HEK293 (cell line): ENCODE measurements around the gene DCAF6.

Experiments
- CTCF ChIA-PET: fragments of 350-600 bp; formaldehyde crosslinking; extraction: SDS; loops from one replicate; lab custom pipeline; 2021; ENCODE audit warnings: antibody characterized with exemption; lab: Yijun Ruan, JAX
- POLR2A ChIA-PET: fragments of 300-600 bp; formaldehyde crosslinking; extraction: SDS; loops from one replicate; lab custom pipeline; 2020; ENCODE audit warnings: antibody characterized with exemption, inconsistent platforms; lab: Yijun Ruan, JAX
- H3K27ac ChIP-seq: fragments of 200-500 bp; sonication (Bioruptor generic); 2 replicates; pipeline ENCODE4 v1.5.1; 2014; ENCODE audit warnings: low read depth, low read length, control low read depth, inconsistent platforms; ENCODE audit errors: extremely low read depth
- H3K36me3 ChIP-seq, 2 experiments: fragments of 200-500 bp in 1 of 2; sonication (Bioruptor generic) in 1 of 2; 1 replicate in 1 of 2; 2 replicates in 1 of 2; pipeline ENCODE4 v1.5.1; 2014 to 2017; ENCODE audit warnings: inconsistent platforms in 2 of 2, low read length in 2 of 2; ENCODE audit not compliant: control insufficient read depth in 2 of 2, insufficient read depth in 1 of 2
- H3K4me1 ChIP-seq: fragments of 200-500 bp; sonication (Bioruptor generic); 2 replicates; pipeline ENCODE4 v1.5.1; 2014; ENCODE audit warnings: mild to moderate bottlenecking, low read length, inconsistent platforms; ENCODE audit not compliant: control insufficient read depth, insufficient read depth
- H3K4me3 ChIP-seq: 2 replicates; pipeline ENCODE4 v1.5.1; 2011; ENCODE audit warnings: low read depth, mild to moderate bottlenecking, control low read depth, low read length, moderate library complexity
- H3K9me3 ChIP-seq: fragments of 200-500 bp; sonication (Bioruptor generic); 2 replicates; pipeline ENCODE4 v1.5.1; 2014; ENCODE audit warnings: low read depth, low read length, inconsistent platforms; ENCODE audit not compliant: control insufficient read depth, insufficient read depth
- EGR2 ChIP-seq: fragments of 450-650 bp; formaldehyde crosslinking; IDR thresholded peaks from 2 replicates; pipeline ENCODE4 v1.5.1; 2016; ENCODE audit warnings: low read depth, missing biosample characterization, missing genetic modification characterization
- GLI4 ChIP-seq: fragments of 450-650 bp; formaldehyde crosslinking; IDR thresholded peaks from 2 replicates; pipeline ENCODE4 v1.5.1; 2016; ENCODE audit warnings: missing biosample characterization, missing genetic modification characterization
- MZF1 ChIP-seq: fragments of 450-650 bp; formaldehyde crosslinking; IDR thresholded peaks from 2 replicates; pipeline ENCODE4 v1.5.1; 2017; ENCODE audit warnings: missing biosample characterization, missing genetic modification characterization, borderline replicate concordance
- OSR2 ChIP-seq: fragments of 450-650 bp; formaldehyde crosslinking; IDR thresholded peaks from 2 replicates; pipeline ENCODE4 v1.5.1; 2016; ENCODE audit warnings: missing biosample characterization, missing genetic modification characterization
- PRDM10 ChIP-seq: fragments of 450-650 bp; formaldehyde crosslinking; IDR thresholded peaks from 2 replicates; pipeline ENCODE4 v1.5.1; 2016; ENCODE audit warnings: missing biosample characterization, missing genetic modification characterization
- PRDM2 ChIP-seq: fragments of 450-650 bp; formaldehyde crosslinking; IDR thresholded peaks from 2 replicates; pipeline ENCODE4 v1.5.1; 2016; ENCODE audit warnings: missing biosample characterization, missing genetic modification characterization, borderline replicate concordance
- ZNF146 ChIP-seq: fragments of 450-650 bp; formaldehyde crosslinking; IDR thresholded peaks from 2 replicates; pipeline ENCODE4 v1.5.1; 2016; ENCODE audit warnings: missing biosample characterization, missing genetic modification characterization
- ZNF184 ChIP-seq: fragments of 450-650 bp; IDR thresholded peaks from 2 replicates; pipeline ENCODE4 v1.5.1; 2018; ENCODE audit warnings: missing biosample characterization, mild to moderate bottlenecking, missing genetic modification characterization
- ZNF19 ChIP-seq: fragments of 450-650 bp; formaldehyde crosslinking; IDR thresholded peaks from 2 replicates; pipeline ENCODE4; 2016; ENCODE audit warnings: missing biosample characterization, missing genetic modification characterization, low read depth
- ZNF214 ChIP-seq: fragments of 450-650 bp; formaldehyde crosslinking; IDR thresholded peaks from 2 replicates; pipeline ENCODE4 v1.5.1; 2017; ENCODE audit warnings: missing biosample characterization, mild to moderate bottlenecking, missing genetic modification characterization, borderline replicate concordance
- ZNF24 ChIP-seq: fragments of 450-650 bp; formaldehyde crosslinking; IDR thresholded peaks from 2 replicates; pipeline ENCODE4 v1.5.1; 2016; ENCODE audit warnings: missing biosample characterization, missing genetic modification characterization
- ZNF350 ChIP-seq: fragments of 450-650 bp; formaldehyde crosslinking; IDR thresholded peaks from 2 replicates; pipeline ENCODE4 v1.5.0; 2017; ENCODE audit warnings: missing biosample characterization, mild to moderate bottlenecking, missing genetic modification characterization
- ZNF404 ChIP-seq: fragments of 450-650 bp; formaldehyde crosslinking; IDR thresholded peaks from 2 replicates; pipeline ENCODE4 v1.5.1; 2017; ENCODE audit warnings: missing biosample characterization, missing genetic modification characterization
- ZNF529 ChIP-seq: fragments of 450-650 bp; formaldehyde crosslinking; IDR thresholded peaks from 2 replicates; pipeline ENCODE4 v1.5.1; 2017; ENCODE audit warnings: missing genetic modification characterization, missing biosample characterization; ENCODE audit not compliant: insufficient replicate concordance
- ZNF549 ChIP-seq: fragments of 450-650 bp; IDR thresholded peaks from 2 replicates; pipeline ENCODE4 v1.5.1; 2018; ENCODE audit warnings: missing biosample characterization, missing genetic modification characterization, mild to moderate bottlenecking, inconsistent platforms, moderate library complexity
- ZNF610 ChIP-seq: fragments of 450-650 bp; formaldehyde crosslinking; IDR thresholded peaks from 2 replicates; pipeline ENCODE4 v1.5.1; 2016; ENCODE audit warnings: missing biosample characterization, missing genetic modification characterization, borderline replicate concordance
- ZNF791 ChIP-seq: fragments of 450-650 bp; formaldehyde crosslinking; IDR thresholded peaks from 2 replicates; pipeline ENCODE4 v1.5.1; 2016; ENCODE audit warnings: missing biosample characterization, missing genetic modification characterization
- ZNF837 ChIP-seq: fragments of 450-650 bp; formaldehyde crosslinking; IDR thresholded peaks from 2 replicates; pipeline ENCODE4 v1.5.1; 2016; ENCODE audit warnings: missing biosample characterization, missing genetic modification characterization
- TF ChIP-seq, protein P1 (sequence below): fragments of 450-650 bp; formaldehyde crosslinking; IDR thresholded peaks from 2 replicates; pipeline ENCODE4 v1.5.1; 2016; ENCODE audit warnings: missing biosample characterization, missing genetic modification characterization

The DCAF6 gene

GRCh38 chr1:167935216-167936067 lies 1.0 kb upstream of the DCAF6 start (continued):
- TF ChIP-seq ZNF19 (tag by site-specific recombination) (no peak), OSR2 (0 out of 2 replicates have a peak, but pooled peaks have one; percentile 12), ZNF404 (tag by site-specific recombination) (no peak), ZNF791 (tag by site-specific recombination) (no peak), ZNF549 (tag by site-specific recombination) (no peak), ZNF146 (0 out of 2 replicates have a peak, but pooled peaks have one; percentile 14), EGR2 (peak; percentile 90), ZNF24 (tag by site-specific recombination) (0 out of 2 replicates have a peak, but pooled peaks have one; percentile 20), PRDM2 (tag by site-specific recombination) (no peak), MZF1 (tag by site-specific recombination) (peak; percentile 73; the same call in 1 of the 2 replicates), ZNF610 (tag by site-specific recombination) (peak; percentile 41; the same call in 1 of the 2 replicates), ZNF214 (no peak), ZNF837 (tag by site-specific recombination) (peak; percentile 63; the same call in 1 of the 2 replicates), ZNF184 (tag by site-specific recombination) (no peak), ZNF350 (tag by site-specific recombination) (no peak)
- TF ChIP-seq, protein P1, sequence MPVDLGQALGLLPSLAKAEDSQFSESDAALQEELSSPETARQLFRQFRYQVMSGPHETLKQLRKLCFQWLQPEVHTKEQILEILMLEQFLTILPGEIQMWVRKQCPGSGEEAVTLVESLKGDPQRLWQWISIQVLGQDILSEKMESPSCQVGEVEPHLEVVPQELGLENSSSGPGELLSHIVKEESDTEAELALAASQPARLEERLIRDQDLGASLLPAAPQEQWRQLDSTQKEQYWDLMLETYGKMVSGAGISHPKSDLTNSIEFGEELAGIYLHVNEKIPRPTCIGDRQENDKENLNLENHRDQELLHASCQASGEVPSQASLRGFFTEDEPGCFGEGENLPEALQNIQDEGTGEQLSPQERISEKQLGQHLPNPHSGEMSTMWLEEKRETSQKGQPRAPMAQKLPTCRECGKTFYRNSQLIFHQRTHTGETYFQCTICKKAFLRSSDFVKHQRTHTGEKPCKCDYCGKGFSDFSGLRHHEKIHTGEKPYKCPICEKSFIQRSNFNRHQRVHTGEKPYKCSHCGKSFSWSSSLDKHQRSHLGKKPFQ, result peak; percentile 11; the same call in 1 of the 2 replicates

- Histone ChIP-seq H3K27ac (peak within 1 kb of the TSS; percentile 88), H3K4me1 (no peaks in the 10 kb centered on the region; the same call in 1 of the 2 replicates), H3K9me3 (no peaks in the 10 kb centered on the region), H3K36me3 (no peaks in the 10 kb centered on the region), H3K4me3 (peak within 1 kb of the TSS; percentile 92)
- ChIA-PET POLR2A (interaction anchor here (0.6 to 3.4 kb wide), 8 partner anchors 10 to 481 kb away, joined by 3 to 37 read pairs (median 8); partner anchors contain the start of gene ADCY10), CTCF (interaction anchor here (0.6 to 2.3 kb wide), 4 partner anchors 13 to 145 kb away, joined by 3 to 10 read pairs (median 4); no protein-coding TSS in a partner anchor)
- no peak for TF ChIP-seq GLI4 (tag by site-specific recombination)
- TF ChIP-seq ZNF529 (tag by site-specific recombination), result no peak
- peak; percentile 89 for TF ChIP-seq PRDM10
Observed at GRCh38 chr1:167936930-167937708, 636 bp downstream of the DCAF6 start, which contains the start of gene MPC2. TSS of gene MPC2 (minus strand) at chr1:167937072. CDS start at chr1:167935841, 1,231 bp downstream.
